K562 (cell line): Measurements from ENCODE around the gene RNF175.

Source experiments
- ATF6 ChIP-seq: sonication (generic); formaldehyde crosslinking; IDR thresholded peaks from 2 replicates; pipeline ENCODE4 v1.4.0; 2020; ENCODE audit warnings: mild to moderate bottlenecking, missing genetic modification reagents
- CTCF ChIP-seq, 3 experiments: IDR thresholded peaks in 2 of 3; conservative IDR thresholded peaks in 1 of 3; 2 replicates each; pipeline ENCODE4 v1.5.1; 2011 to 2012; ENCODE audit warnings: low read length in 3 of 3, mild to moderate bottlenecking in 3 of 3, control low read depth in 2 of 3, improper control_type of control experiment in 1 of 3, inconsistent platforms in 1 of 3, low read depth in 1 of 3, mixed read lengths in 1 of 3, moderate library complexity in 1 of 3; ENCODE audit not compliant: insufficient read depth in 2 of 3
- E2F1 ChIP-seq: sonication (generic); formaldehyde crosslinking; IDR thresholded peaks from 2 replicates; pipeline ENCODE4 v1.8.1; 2023; ENCODE audit warnings: mild to moderate bottlenecking, missing genetic modification reagents, moderate library complexity
- EGR1 ChIP-seq: fragments of 450-650 bp; conservative IDR thresholded peaks from 2 replicates; pipeline ENCODE4 v1.6.1; 2017; ENCODE audit warnings: mild to moderate bottlenecking
- ELF1 ChIP-seq: fragments of 200-800 bp; sonication (Bioruptor generic); IDR thresholded peaks from 2 replicates; pipeline ENCODE4 v1.6.1; 2016; ENCODE audit warnings: missing genetic modification characterization, missing compliant biosample characterization
- GMEB1 ChIP-seq: fragments of 250-450 bp; sonication (Bioruptor Pico); IDR thresholded peaks from 2 replicates; pipeline ENCODE4 v1.4.0; 2020; ENCODE audit warnings: mild to moderate bottlenecking
- NFRKB ChIP-seq: fragments of 450-650 bp; IDR thresholded peaks from 2 replicates; pipeline ENCODE4 v1.6.1; 2016; ENCODE audit warnings: low read depth
- POLR2AphosphoS5 ChIP-seq: IDR thresholded peaks from 2 replicates; pipeline ENCODE4 v1.6.1; 2011; ENCODE audit warnings: mild to moderate bottlenecking, low read depth, low read length, moderate library complexity; ENCODE audit not compliant: control insufficient read depth, insufficient read depth
- POLR2G ChIP-seq: fragments of 200-400 bp; formaldehyde crosslinking; IDR thresholded peaks from 2 replicates; pipeline ENCODE4 v1.6.1; 2017; ENCODE audit warnings: low read depth, mild to moderate bottlenecking, antibody characterized with exemption, low read length, moderate library complexity
- TFAP4 ChIP-seq: sonication (generic); formaldehyde crosslinking; IDR thresholded peaks from 2 replicates; pipeline ENCODE4 v1.8.0; 2022; ENCODE audit warnings: missing genetic modification reagents, mild to moderate bottlenecking, moderate library complexity, borderline replicate concordance
- ZSCAN29 ChIP-seq: fragments of 450-650 bp; IDR thresholded peaks from 2 replicates; pipeline ENCODE4 v1.6.1; 2017

GRCh38 chr4:153784166-153784699 is 24.4 kb upstream of the RNF175 start:
- TF ChIP-seq TFAP4 (CRISPR knock-in tag) (no peak), POLR2AphosphoS5 (no peak), E2F1 (no peak), EGR1 (no peak), ATF6 (CRISPR knock-in tag) (no peak), POLR2G (no peak), ELF1 (tag) (no peak), CTCF (IDR thresholded peaks at IDR 0.05 in 2 of 3, conservative IDR thresholded peaks at IDR 0.05 in 1 of 3; ENCODE audit: insufficient read depth in 2 of 3, low read depth in 1 of 3, low read length in 3 of 3) (no peak), ZSCAN29 (no peak), NFRKB (no peak), GMEB1 (CRISPR knock-in tag) (no peak)
